ENCODE results near the gene NAV2.

Gene NAV2

GRCh38 chr11:20050551-20051333 lies 338.1 kb downstream of the NAV2 start:
- no peak overlapping the region for H3K4me3 ChIP-seq (ENCODE audit: low read length)
- TF ChIP-seq CTCF (conservative IDR thresholded peaks at IDR 0.05; ENCODE audit: low read depth, low read length) = no peak
- peak; percentile 27 for DNase-seq (ENCODE audit: low read depth)

- H3K4me3 ChIP-seq (ENCODE audit: low read length) = no peak overlapping the region
- TF ChIP-seq CTCF (conservative IDR thresholded peaks at IDR 0.05; ENCODE audit: low read depth, low read length) = no peak
- no peak for DNase-seq (ENCODE audit: low read depth)
These were observed 339.1 kb downstream of the NAV2 start for GRCh38 chr11:20051469-20052399.

GRCh38 chr11:20053572-20053971 lies 340.9 kb downstream of the NAV2 start:
- TF ChIP-seq CTCF (conservative IDR thresholded peaks at IDR 0.05; ENCODE audit: low read depth, low read length) = no peak
- H3K4me3 ChIP-seq (ENCODE audit: low read length) = no peak overlapping the region
- DNase-seq (ENCODE audit: low read depth) = no peak

GRCh38 chr11:20054584-20054983 lies 341.9 kb downstream of the NAV2 start:
- H3K4me3 ChIP-seq (ENCODE audit: low read length) = no peak overlapping the region
- TF ChIP-seq CTCF (conservative IDR thresholded peaks at IDR 0.05; ENCODE audit: low read depth, low read length) = no peak
- no peak for DNase-seq (ENCODE audit: low read depth)

GRCh38 chr11:20055312-20055711 lies 342.7 kb downstream of the NAV2 start:
- TF ChIP-seq CTCF (conservative IDR thresholded peaks at IDR 0.05; ENCODE audit: low read depth, low read length) = no peak
- DNase-seq (ENCODE audit: low read depth) = no peak
- no peak overlapping the region for H3K4me3 ChIP-seq (ENCODE audit: low read length)

GRCh38 chr11:20056109-20056949 lies 343.7 kb downstream of the NAV2 start:
- no peak for DNase-seq (ENCODE audit: low read depth)
- H3K4me3 ChIP-seq (ENCODE audit: low read length) = no peak overlapping the region
- TF ChIP-seq CTCF (conservative IDR thresholded peaks at IDR 0.05; ENCODE audit: low read depth, low read length) = no peak
